HG03196 (cell line): ENCODE results near the gene CSRNP3.

ENCODE experiments used
- ATAC-seq: cut with Tn5 transposase; IDR thresholded peaks from one replicate; pipeline ENCODE4 v1.9.1; 2021; ENCODE audit not compliant: unreplicated experiment

Gene CSRNP3

GRCh38 chr2:165467921-165468320 is 1.6 kb upstream of the CSRNP3 start:
- no peak for ATAC-seq

GRCh38 chr2:165470361-165470760 is 863 bp downstream of the CSRNP3 start:
- ATAC-seq = no peak

DNA sequence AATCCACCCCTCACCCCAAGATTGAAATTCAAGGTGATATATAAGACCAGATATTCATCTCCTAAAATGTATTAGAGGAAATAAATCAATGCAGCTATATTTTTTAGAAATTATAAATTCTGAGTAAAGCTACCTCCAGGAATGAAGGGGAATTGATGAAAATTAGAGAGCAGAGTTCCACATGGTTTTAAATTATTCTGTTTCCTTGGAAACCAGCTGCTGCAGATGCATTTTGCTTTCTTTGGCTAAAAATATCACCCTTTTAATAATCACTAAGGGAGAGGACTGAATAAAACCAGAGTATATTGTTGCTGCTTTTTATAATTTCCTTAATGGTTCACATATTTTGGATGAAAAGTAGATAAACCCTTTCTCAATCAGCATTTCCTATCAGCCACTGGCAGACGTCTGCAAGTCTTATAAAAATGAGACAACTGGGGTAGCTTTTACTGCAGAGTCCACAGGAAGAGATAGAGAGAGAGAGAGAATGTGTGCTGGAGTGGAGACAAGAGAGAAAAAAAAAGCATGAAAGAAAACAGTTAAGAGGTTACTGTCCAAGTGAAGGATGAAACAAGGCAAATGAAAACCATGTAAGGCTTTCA is 2.0 kb downstream of the CSRNP3 start:
- no peak for ATAC-seq

DNA sequence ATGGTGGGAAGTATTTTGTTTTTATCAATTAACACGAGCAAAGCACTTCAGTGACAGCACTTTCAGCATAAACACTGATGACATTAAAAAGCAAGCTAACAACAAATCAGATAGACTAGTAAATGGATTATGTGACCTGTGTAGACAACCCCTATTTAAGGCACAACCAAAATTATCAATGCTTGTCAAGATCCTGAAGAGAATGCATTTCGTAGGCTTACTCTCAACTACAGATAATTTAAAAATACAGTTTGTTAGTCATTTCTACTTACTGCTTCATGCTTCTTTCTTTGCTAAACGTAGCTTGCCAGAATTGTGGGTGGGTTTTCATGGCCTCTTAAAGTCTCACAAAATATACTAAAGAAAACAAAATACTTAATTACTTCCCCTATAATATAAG is 3.4 kb downstream of the CSRNP3 start:
- ATAC-seq = no peak

DNA sequence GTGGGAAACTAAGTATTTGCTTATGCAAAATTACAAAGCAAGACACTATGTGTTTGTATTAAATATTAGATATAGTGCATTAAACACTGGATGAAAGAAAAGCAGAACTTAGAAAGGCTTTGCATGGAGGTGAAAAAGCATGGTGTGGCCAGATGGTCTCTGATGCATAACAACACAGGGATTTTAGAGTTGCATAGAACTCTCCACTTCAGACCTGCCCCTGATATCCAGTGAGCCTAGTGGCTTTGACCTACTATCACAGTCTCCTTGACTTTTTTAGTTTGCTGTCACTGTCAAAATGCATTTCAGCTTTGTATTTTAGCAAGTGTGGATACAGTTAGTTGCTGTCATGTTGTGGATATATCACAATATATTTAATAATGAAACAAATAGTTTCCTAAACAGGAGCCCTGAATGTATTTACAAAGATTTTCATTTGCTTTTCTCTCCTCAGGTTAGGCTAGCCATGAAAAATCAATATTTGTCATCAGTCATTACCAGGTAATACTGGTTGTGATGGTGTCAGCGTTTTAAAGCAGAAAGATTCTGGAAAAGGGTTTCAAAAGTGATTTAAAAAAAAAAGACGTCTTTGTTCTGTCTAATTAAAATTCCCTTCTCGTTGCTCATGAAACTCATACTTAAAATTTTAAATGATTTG is 5.2 kb downstream of the CSRNP3 start:
- ATAC-seq = no peak

DNA sequence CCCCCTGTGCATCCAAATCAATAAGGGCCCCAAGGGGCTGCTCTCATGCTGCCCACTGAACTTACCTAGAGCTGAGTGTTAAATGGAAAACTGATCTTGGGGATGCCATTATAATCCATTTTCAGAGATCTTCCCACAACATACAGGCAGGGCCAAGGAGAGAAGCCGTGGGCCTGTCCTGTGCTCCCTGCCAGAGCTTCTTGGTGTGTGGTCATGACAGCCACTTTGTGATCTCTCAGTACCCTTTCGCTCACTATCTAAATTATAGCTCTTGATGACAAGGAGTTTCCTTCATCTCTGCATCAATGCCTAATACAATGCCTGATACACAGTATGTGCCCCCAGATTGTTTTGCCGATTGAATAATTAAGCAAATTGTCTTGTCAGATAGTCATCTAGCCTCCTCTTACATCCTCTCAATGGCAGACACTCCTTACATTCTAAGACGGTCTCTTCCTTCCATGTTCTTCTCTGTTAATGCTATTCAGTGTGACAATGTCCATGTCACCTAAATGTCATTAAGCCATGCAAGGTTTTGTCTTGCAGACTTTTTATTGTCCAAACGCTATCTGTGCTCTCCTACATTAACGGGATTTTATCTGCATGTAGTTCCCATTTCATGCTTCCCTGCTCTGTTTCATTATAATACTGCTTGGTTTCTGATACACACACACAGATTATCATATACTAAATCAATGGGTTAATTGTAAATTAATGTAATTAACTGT is 5.9 kb downstream of the CSRNP3 start:
- no peak for ATAC-seq

- no peak for ATAC-seq
These were observed 10.4 kb downstream of the CSRNP3 start for GRCh38 chr2:165479856-165480255.

DNA sequence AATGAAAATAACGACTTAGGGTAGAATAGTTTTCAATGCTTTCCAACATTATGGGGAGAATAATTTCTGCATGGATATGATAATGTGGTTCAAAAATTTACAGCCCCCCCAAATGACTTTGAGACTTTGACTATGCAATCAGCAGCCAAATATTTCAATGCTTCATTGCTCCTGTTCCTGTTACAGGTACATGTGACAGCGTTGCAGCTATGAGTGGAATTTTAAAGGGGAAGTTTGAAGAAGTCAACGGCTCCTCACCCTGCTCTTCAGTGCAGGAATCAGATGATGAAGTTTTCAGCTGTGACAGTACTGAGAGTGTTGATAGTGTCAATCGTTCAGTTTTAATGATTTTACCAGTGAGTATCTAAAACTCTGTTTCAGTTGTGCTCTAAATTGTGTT is 25.1 kb downstream of the CSRNP3 start:
- no peak for ATAC-seq

- ATAC-seq = no peak
These were observed 28.3 kb downstream of the CSRNP3 start for GRCh38 chr2:165497659-165498317.

GRCh38 chr2:165499131-165499530 is 29.6 kb downstream of the CSRNP3 start:
- no peak for ATAC-seq

DNA sequence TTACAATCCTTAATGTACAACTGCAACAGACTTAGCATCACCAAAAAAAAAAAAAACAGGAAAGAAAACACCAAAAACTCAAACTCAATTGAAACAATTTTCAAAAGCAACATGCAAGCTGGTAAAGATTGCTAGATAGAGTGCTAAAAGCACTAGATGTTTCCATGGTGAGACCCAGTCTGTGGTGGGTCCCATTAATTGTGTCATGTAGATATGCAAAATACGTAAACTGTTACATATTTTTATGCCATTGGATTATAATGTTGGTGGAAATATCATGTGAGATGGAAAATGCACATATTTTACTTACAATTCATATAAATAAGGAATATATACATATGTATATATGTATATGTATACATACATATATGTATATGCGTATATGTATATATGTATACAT is 30.5 kb downstream of the CSRNP3 start:
- no peak for ATAC-seq

DNA sequence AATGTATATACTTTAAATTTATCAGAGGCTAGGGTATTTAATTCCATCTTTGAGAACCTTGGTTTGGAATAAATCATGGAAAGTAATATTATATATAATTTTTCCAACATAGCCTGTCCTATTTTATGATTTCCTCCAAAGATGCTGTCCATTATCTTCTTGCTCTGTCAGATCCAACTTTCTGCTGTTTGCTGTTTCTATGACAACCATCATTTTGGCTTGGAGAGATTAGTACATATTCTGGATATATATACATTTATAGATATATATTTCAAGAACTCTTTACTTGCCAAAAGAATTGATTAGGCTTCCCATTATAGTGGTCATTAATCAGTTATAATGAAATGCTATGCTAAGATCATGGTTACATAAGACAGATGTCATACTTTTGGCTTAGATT is 31.3 kb downstream of the CSRNP3 start:
- ATAC-seq = no peak

GRCh38 chr2:165505514-165505913 is 36.0 kb downstream of the CSRNP3 start:
- no peak for ATAC-seq

DNA sequence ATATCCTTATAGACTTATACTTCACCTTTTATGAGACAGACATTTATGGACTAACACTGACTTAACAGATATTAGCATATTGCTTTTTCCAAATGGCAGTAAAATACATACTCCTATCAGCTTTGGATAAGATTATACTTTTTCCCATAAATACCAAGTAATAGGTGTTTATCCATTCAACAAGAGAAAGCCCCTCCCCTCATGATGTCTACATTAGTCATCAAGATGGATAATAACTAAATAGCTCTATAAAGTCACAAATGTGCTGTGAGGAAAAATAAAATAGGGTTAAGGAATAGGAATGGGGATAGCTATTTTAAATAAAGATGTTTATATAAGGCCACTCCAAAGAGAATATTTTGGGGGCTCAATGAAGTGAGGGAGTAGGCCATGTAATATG is 39.4 kb downstream of the CSRNP3 start:
- no peak for ATAC-seq

- no peak for ATAC-seq
These were observed 44.0 kb downstream of the CSRNP3 start for GRCh38 chr2:165513479-165513878.

DNA sequence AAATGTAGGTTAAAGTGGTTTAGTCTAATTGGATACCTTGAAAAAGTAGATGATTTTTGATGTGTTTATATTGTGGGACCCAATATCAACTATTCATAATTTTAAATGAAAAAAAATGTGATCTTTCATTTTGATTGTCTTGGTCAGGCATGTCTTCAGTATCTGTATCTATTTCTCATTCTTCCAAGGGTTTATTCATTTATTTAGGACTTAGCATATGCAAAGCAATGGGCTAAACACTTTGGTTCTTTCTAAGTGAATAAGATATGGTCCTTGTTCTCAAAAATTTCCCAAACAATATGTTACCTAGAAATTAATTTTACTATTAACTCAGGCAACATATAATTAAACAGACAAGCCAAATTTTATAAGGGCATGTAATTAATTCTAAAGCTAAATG is 49.1 kb downstream of the CSRNP3 start:
- ATAC-seq = no peak

- no peak for ATAC-seq
These were observed 53.2 kb downstream of the CSRNP3 start for GRCh38 chr2:165522719-165523118.

GRCh38 chr2:165524720-165525119 is 55.2 kb downstream of the CSRNP3 start:
- no peak for ATAC-seq

GRCh38 chr2:165528691-165529090 is 59.2 kb downstream of the CSRNP3 start:
- no peak for ATAC-seq

DNA sequence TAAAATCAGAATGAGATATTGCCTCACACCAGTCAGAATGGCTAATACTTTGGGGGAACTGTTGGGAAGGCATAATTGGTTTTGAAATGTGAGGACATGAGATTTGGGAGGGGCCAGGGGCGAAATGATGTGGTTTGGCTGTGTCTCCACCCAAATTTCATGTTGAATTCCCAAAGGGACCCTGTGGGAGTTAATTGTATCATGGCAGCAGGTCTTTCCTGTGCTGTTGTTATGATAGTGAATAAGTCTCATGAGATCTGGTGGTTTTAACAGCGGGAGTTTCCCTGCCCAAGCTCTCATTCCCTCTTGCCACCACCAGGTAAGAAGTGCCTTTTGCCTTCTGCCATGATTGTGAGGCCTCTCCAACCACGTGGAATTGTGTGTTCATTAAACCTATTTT is 59.6 kb downstream of the CSRNP3 start:
- no peak for ATAC-seq

DNA sequence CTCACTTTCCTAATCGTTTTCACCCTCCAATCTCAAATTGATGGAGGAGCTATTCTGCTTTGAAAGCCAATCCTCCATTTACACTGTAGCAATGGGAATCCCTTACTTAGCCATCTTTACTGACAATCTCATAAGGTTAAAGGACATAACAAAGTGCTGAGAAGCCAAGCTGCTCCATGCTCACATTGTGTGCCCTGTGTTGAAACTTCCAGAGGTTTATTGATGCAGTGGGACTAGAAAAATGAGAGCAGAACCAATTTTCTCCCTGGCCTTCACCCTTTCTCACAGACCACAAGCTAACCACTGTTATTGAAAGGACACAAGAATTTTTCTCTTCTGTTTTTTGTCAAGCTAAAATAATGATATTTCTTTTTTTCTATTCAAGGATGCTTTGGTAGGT is 63.8 kb downstream of the CSRNP3 start:
- no peak for ATAC-seq

- no peak for ATAC-seq
These were observed 66.0 kb downstream of the CSRNP3 start for GRCh38 chr2:165535471-165535870.
